ENCODE data around the gene NEURL1. TPM values are rescaled to one million over a fixed set of nuclear protein-coding genes. Genes with fewer than 3 reads are reported as not detected.

The NEURL1 gene
- polyA plus RNA-seq, 3 donors = 3.0 to 17.2 (median 3.3) TPM

GRCh38 chr10:103574097-103575061, 80.9 kb downstream of the NEURL1 start:
- Mint-ChIP-seq H3K36me3 (no peaks in the 10 kb centered on the region), H3K27me3 (ENCODE audit: low read depth in 3 of 3) (peaks cover 6 to 9% (median 7%) of the 10 kb centered on the region in 3 donors), H3K27ac (no peak overlapping the region), H3K4me1 (peaks cover 4% of the 10 kb centered on the region), H3K4me3 (no peak overlapping the region), H3K9me3 (no peaks in the 10 kb centered on the region)
- no peak overlapping the region for H3K4me2 ChIP-seq (replicated peaks; ENCODE audit: extremely low read depth, low read length, poor library complexity, severe bottlenecking)
- intact Hi-C loops (cut with micrococcal nuclease) = no loop called here
- WGBS (ENCODE audit: insufficient coverage) = 91% methylated on average over 10 of the region's 16 CpGs
- H3K79me2 ChIP-seq (ENCODE audit: insufficient read depth, low read length) = no peaks in the 10 kb centered on the region
- no peak overlapping the region for H3K4me3 ChIP-seq (replicated peaks in 1 of 3; ENCODE audit: low read depth in 2 of 3, low read length in 3 of 3)
- H3K36me3 ChIP-seq (replicated peaks in 1 of 2; ENCODE audit: control insufficient read depth in 1 of 2, insufficient read depth in 2 of 2, low read length in 2 of 2) = no peaks in the 10 kb centered on the region
- no peaks in the 10 kb centered on the region for H3K4me1 ChIP-seq (ENCODE audit: control insufficient read depth in 1 of 2, insufficient read depth in 2 of 2, low read length in 2 of 2)
- no peak overlapping the region for H2AFZ ChIP-seq (ENCODE audit: insufficient read depth, low read depth, low read length, poor library complexity, severe bottlenecking)
- peaks cover 0 to 3% of the 10 kb centered on the region in 2 donors for H3K27me3 ChIP-seq (ENCODE audit: control insufficient read depth in 2 of 2, insufficient read depth in 2 of 2, low read length in 2 of 2)
- no peak for TF ChIP-seq CTCF (IDR thresholded peaks at IDR 0.05)
- no peaks in the 10 kb centered on the region for H4K20me1 ChIP-seq (ENCODE audit: insufficient read depth, low read length)
- no peak overlapping the region for H3K9ac ChIP-seq (ENCODE audit: insufficient read depth, low read length, poor library complexity, severe bottlenecking)
- H3K9me3 ChIP-seq (replicated peaks in 1 of 2; ENCODE audit: control insufficient read depth in 1 of 2, insufficient read depth in 1 of 2, low read length in 2 of 2) = no peaks in the 10 kb centered on the region
- no peak for DNase-seq
- no peak overlapping the region for H3K27ac ChIP-seq (ENCODE audit: low read depth in 1 of 2, low read length in 2 of 2)

- Histone ChIP-seq H3K9me3 (replicated peaks in 1 of 2; ENCODE audit: control insufficient read depth in 1 of 2, insufficient read depth in 1 of 2, low read length in 2 of 2) (no peaks in the 10 kb centered on the region), H3K4me2 (replicated peaks; ENCODE audit: extremely low read depth, low read length, poor library complexity, severe bottlenecking) (no peak overlapping the region), H3K27ac (ENCODE audit: low read depth in 1 of 2, low read length in 2 of 2) (no peak overlapping the region), H4K20me1 (ENCODE audit: insufficient read depth, low read length) (no peaks in the 10 kb centered on the region), H3K4me1 (ENCODE audit: control insufficient read depth in 1 of 2, insufficient read depth in 2 of 2, low read length in 2 of 2) (no peaks in the 10 kb centered on the region), H3K27me3 (ENCODE audit: control insufficient read depth in 2 of 2, insufficient read depth in 2 of 2, low read length in 2 of 2) (peaks cover 0 to 3% of the 10 kb centered on the region in 2 donors), H3K36me3 (replicated peaks in 1 of 2; ENCODE audit: control insufficient read depth in 1 of 2, insufficient read depth in 2 of 2, low read length in 2 of 2) (no peaks in the 10 kb centered on the region), H3K9ac (ENCODE audit: insufficient read depth, low read length, poor library complexity, severe bottlenecking) (no peak overlapping the region), H2AFZ (ENCODE audit: insufficient read depth, low read depth, low read length, poor library complexity, severe bottlenecking) (no peak overlapping the region), H3K79me2 (ENCODE audit: insufficient read depth, low read length) (no peaks in the 10 kb centered on the region), H3K4me3 (replicated peaks in 1 of 3; ENCODE audit: low read depth in 2 of 3, low read length in 3 of 3) (no peak overlapping the region)
- H3K4me3 Mint-ChIP-seq = no peak overlapping the region
- DNase-seq = no peak
- H3K9me3 Mint-ChIP-seq = no peaks in the 10 kb centered on the region
- H3K27ac Mint-ChIP-seq = peak overlapping the region in 1 of 7 donors; percentile 64
- no peaks in the 10 kb centered on the region for H3K4me1 Mint-ChIP-seq
- intact Hi-C loops (cut with micrococcal nuclease) = no loop called here
- H3K36me3 Mint-ChIP-seq = no peaks in the 10 kb centered on the region
- 70% methylated on average over 2 of the region's 6 CpGs for WGBS (ENCODE audit: insufficient coverage)
- H3K27me3 Mint-ChIP-seq (ENCODE audit: low read depth in 3 of 3) = peaks cover 2 to 9% (median 3%) of the 10 kb centered on the region in 3 donors
- no peak for TF ChIP-seq CTCF (IDR thresholded peaks at IDR 0.05)
Measured at GRCh38 chr10:103575416-103576075, 82.0 kb downstream of the NEURL1 start.
